OCI-LY7 (cell line): ENCODE results near the gene FAM83D. TPM values are rescaled to one million over a fixed set of nuclear protein-coding genes. Genes with fewer than 3 reads are reported as not detected.

Experiments
- BruUV-seq: library from RNA; stranded (reverse); fragments of 400-500 nt; replicated peaks from 2 replicates; lab custom pipeline; 2021; lab: Mats Ljungman, UMichigan
- CTCF ChIA-PET: fragments of 300-600 bp; sonication (Branson Sonifier 250); formaldehyde crosslinking; loops from one replicate; lab custom pipeline; 2022; ENCODE audit warnings: antibody characterized with exemption; ENCODE audit not compliant: unreplicated experiment; lab: Charles Lee
- POLR2A ChIA-PET: fragments of 300-600 bp; sonication (Branson Sonifier 250); formaldehyde crosslinking; loops from one replicate; lab custom pipeline; 2022; ENCODE audit warnings: antibody characterized with exemption; lab: Charles Lee
- DNase-seq: peaks from one replicate; pipeline ENCODE4 v3.0.0-alpha.2; 2015; ENCODE audit warnings: low spot score
- H2AFZ ChIP-seq: fragments of 200-600 bp; sonication (generic), shearing (Covaris generic); 2 replicates; pipeline ENCODE4 v1.6.1; 2014; ENCODE audit warnings: mild to moderate bottlenecking, antibody characterized with exemption, low read length, moderate library complexity
- H3K27ac ChIP-seq: fragments of 200-600 bp; sonication (generic); 2 replicates; pipeline ENCODE4 v1.5.1; 2014; ENCODE audit warnings: mixed run types, low read depth, mild to moderate bottlenecking, moderate library complexity, low read length, inconsistent platforms; ENCODE audit not compliant: poor library complexity, severe bottlenecking
- H3K36me3 ChIP-seq: fragments of 200-600 bp; sonication (generic); 2 replicates; pipeline ENCODE4 v1.6.1; 2014; ENCODE audit warnings: mild to moderate bottlenecking, antibody characterized with exemption, low read length, moderate library complexity, mixed read lengths; ENCODE audit not compliant: insufficient read depth
- H3K4me1 ChIP-seq: fragments of 200-600 bp; sonication (generic); 2 replicates; pipeline ENCODE4 v1.5.1; 2014; ENCODE audit warnings: mild to moderate bottlenecking, low read length; ENCODE audit not compliant: insufficient read depth, poor library complexity, severe bottlenecking
- H3K4me2 ChIP-seq: fragments of 200-600 bp; sonication (generic); 2 replicates; pipeline ENCODE4 v1.6.1; 2014; ENCODE audit warnings: mild to moderate bottlenecking, low read length
- H3K4me3 ChIP-seq: fragments of 200-600 bp; sonication (generic); 2 replicates; pipeline ENCODE4 v1.5.1; 2014; ENCODE audit warnings: mild to moderate bottlenecking, low read depth, low read length; ENCODE audit not compliant: poor library complexity, severe bottlenecking
- H3K79me2 ChIP-seq: fragments of 200-600 bp; sonication (generic); 2 replicates; pipeline ENCODE4 v1.6.1; 2016; ENCODE audit warnings: low read depth, mild to moderate bottlenecking, low read length, moderate library complexity, mixed read lengths; ENCODE audit not compliant: insufficient read depth
- H3K9me2 ChIP-seq: fragments of 200-600 bp; sonication (generic); 2 replicates; pipeline ENCODE4 v1.6.1; 2016; ENCODE audit warnings: mild to moderate bottlenecking, low read length, mixed read lengths; ENCODE audit not compliant: insufficient read depth
- H3K9me3 ChIP-seq: fragments of 200-600 bp; sonication (generic); 2 replicates; pipeline ENCODE4 v1.6.1; 2014; ENCODE audit warnings: mild to moderate bottlenecking, mixed run types, low read length, mixed read lengths
- H4K20me1 ChIP-seq: fragments of 200-600 bp; sonication (generic); 2 replicates; pipeline ENCODE4 v1.6.1; 2014; ENCODE audit warnings: mild to moderate bottlenecking, antibody characterized with exemption, low read length, moderate library complexity, mixed read lengths; ENCODE audit not compliant: insufficient read depth
- EZH2phosphoT487 ChIP-seq: fragments of 200-600 bp; sonication (generic); IDR thresholded peaks from 2 replicates; pipeline ENCODE4 v1.6.1; 2018; ENCODE audit warnings: low read depth, borderline replicate concordance, mild to moderate bottlenecking, mixed run types, antibody characterized with exemption, low read length, moderate library complexity, mixed read lengths
- intact Hi-C: fragments of 100-400 bp; cut with micrococcal nuclease; formaldehyde crosslinking; loops from one replicate; pipeline ENCODE4 v1.10.0; 2022; ENCODE audit not compliant: unreplicated experiment
- total RNA-seq, 2 experiments: library from RNA; depleted of rRNA in 1 of 2; stranded (reverse); fragments of >200 nt in 1 of 2; shearing (Covaris generic) in 1 of 2; gene quantifications; 2 replicates each; pipeline ENCODE4 v1.2.3, GENCODE V29; 2014 to 2022
- TF ChIP-seq, protein P1 (sequence below): fragments of 200-600 bp; sonication (generic); conservative IDR thresholded peaks from 2 replicates; pipeline ENCODE4 v1.5.1; 2014; ENCODE audit warnings: mild to moderate bottlenecking, antibody characterized with exemption, low read length, moderate library complexity, mixed read lengths

Gene FAM83D
- total RNA-seq, 2 experiments from 2014 or later = 32.6 to 48.2 TPM

DNA sequence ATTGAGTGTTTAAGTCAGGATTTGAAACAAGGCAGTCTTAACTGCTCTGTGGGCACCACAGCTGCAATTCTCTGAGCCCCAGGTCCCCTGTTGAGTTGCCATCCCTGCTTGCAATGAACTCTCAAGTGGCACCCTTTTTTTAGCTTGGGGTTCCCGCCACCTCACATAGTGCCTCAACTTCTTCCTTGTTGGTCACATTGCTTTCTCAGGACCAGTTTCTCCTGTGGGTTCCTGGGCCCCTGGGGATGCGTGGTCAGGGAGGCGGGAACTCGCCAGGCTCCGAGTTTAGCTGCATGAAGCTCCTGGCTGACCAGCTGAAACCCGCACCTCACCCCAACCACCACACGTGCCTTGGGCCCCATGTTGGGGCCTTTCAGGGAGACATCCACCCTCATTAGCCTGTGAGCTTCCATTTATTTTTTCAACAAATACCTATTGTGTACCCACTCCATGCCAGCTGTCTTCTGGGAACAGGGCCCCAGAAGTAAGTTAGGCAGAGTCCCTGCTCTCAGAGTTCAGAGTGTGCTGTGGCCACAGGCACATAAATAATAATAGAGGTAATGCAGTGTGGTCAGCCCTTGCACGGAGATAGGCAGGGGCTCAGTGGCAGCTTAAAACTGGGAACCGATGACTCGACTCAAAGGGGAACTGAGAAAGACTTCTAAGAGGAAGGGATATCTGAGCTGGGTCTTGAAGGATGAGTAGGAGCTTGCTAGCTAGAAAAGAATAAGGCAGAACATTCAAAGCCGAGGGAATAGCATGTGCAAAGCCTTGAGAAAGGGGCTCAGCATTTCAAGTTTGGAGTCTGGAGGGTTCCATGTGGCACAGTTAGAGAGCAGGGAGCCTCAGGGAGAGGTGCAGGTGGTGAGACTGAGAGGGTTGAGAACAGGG is 33.9 kb upstream of the FAM83D start:
- Histone ChIP-seq H3K79me2 (peaks cover 2% of the 10 kb centered on the region; the same call in 1 of the 2 replicates), H3K36me3 (peaks cover 28% of the 10 kb centered on the region), H3K27ac (peak overlapping the region; percentile 91), H3K9me3 (no peaks in the 10 kb centered on the region), H3K4me3 (peak overlapping the region; percentile 52), H3K4me2 (peak overlapping the region; percentile 93), H2AFZ (0 out of 2 replicates have a peak overlapping the region, but pooled peaks have one; percentile 2), H4K20me1 (no peaks in the 10 kb centered on the region), H3K9me2 (no peaks in the 10 kb centered on the region), H3K4me1 (peaks cover 53% of the 10 kb centered on the region)
- CTCF ChIA-PET = interaction anchor here (0.6 to 3.3 kb wide), 11 partner anchors 9 to 140 kb away, joined by 3 to 34 read pairs (median 6); partner anchors contain the start of gene PPP1R16B
- no peak for TF ChIP-seq EZH2phosphoT487
- TF ChIP-seq, protein P1, sequence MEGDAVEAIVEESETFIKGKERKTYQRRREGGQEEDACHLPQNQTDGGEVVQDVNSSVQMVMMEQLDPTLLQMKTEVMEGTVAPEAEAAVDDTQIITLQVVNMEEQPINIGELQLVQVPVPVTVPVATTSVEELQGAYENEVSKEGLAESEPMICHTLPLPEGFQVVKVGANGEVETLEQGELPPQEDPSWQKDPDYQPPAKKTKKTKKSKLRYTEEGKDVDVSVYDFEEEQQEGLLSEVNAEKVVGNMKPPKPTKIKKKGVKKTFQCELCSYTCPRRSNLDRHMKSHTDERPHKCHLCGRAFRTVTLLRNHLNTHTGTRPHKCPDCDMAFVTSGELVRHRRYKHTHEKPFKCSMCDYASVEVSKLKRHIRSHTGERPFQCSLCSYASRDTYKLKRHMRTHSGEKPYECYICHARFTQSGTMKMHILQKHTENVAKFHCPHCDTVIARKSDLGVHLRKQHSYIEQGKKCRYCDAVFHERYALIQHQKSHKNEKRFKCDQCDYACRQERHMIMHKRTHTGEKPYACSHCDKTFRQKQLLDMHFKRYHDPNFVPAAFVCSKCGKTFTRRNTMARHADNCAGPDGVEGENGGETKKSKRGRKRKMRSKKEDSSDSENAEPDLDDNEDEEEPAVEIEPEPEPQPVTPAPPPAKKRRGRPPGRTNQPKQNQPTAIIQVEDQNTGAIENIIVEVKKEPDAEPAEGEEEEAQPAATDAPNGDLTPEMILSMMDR = no peak
- peak; percentile 82 for DNase-seq
- BruUV-seq = no TSS peak
- POLR2A ChIA-PET = interaction anchor here (0.5 to 4.0 kb wide), 19 partner anchors 9 to 87 kb away, joined by 3 to 85 read pairs (median 4); partner anchors contain the start of gene PPP1R16B
- intact Hi-C loops = loop anchor here (1.0 to 5.0 kb wide), 5 partner anchors 11 to 160 kb away; partner anchors contain the start of gene ACTR5

GRCh38 chr20:38893056-38893564 is 33.1 kb upstream of the FAM83D start:
- Histone ChIP-seq H3K79me2 (no peaks in the 10 kb centered on the region; the same call in 1 of the 2 replicates), H3K9me3 (no peaks in the 10 kb centered on the region), H3K4me1 (peaks cover 53% of the 10 kb centered on the region), H2AFZ (peak overlapping the region; percentile 2; the same call in 1 of the 2 replicates), H3K27ac (peak overlapping the region; percentile 91), H3K4me2 (peak overlapping the region; percentile 93), H4K20me1 (no peaks in the 10 kb centered on the region), H3K9me2 (no peaks in the 10 kb centered on the region), H3K4me3 (peak overlapping the region; percentile 52), H3K36me3 (peaks cover 36% of the 10 kb centered on the region)
- BruUV-seq = no TSS peak
- intact Hi-C loops = loop anchor here (1.0 to 5.0 kb wide), 5 partner anchors 18 to 247 kb away; no protein-coding TSS in a partner anchor
- CTCF ChIA-PET = interaction anchor here (0.6 to 3.3 kb wide), 10 partner anchors 10 to 140 kb away, joined by 3 to 34 read pairs (median 7); partner anchors contain the start of gene PPP1R16B
- TF ChIP-seq, protein P1 = no peak
- no peak for TF ChIP-seq EZH2phosphoT487
- POLR2A ChIA-PET = interaction anchor here (0.6 to 4.0 kb wide), 18 partner anchors 9 to 88 kb away, joined by 3 to 85 read pairs (median 4); partner anchors contain the start of genes DHX35 and PPP1R16B
- peak; percentile 51 for DNase-seq
